Jurkat, Clone E6-1 (cell line): Measurements from ENCODE around the gene CC2D1A. TPM values are rescaled to one million over a fixed set of nuclear protein-coding genes. Genes with fewer than 3 reads are reported as not detected.
A peak's percentile ranks its signal among the peaks of the same experiment; 100 is the strongest.

Source experiments
- DNase-seq: peaks from one replicate; pipeline ENCODE4 v3.0.0-alpha.2; 2011; ENCODE audit warnings: low read depth, low spot score
- H3K4me3 ChIP-seq: 2 replicates; pipeline ENCODE4 v1.5.1; 2011; ENCODE audit warnings: mild to moderate bottlenecking, low read length, control low read depth, moderate library complexity
- polyA plus RNA-seq: library from polyadenylated mRNA; unstranded; fragments of >200 nt; gene quantifications from one replicate; pipeline ENCODE4 v1.2.1, GENCODE V29; 2012; ENCODE audit warnings: missing spikeins; ENCODE audit not compliant: insufficient read length, insufficient read depth

CC2D1A gene
- polyA plus RNA-seq: 42.3 TPM

GRCh38 chr19:13905634-13906520 lies at the start of gene CC2D1A, which contains the start of gene BRME1:
Gene CC2D1A, plus strand, starts transcription at chr19:13906201. Its CDS starts 241 bp downstream, at chr19:13906442.
Gene BRME1, minus strand, starts transcription at chr19:13906117. Its CDS starts 1,225 bp downstream, at chr19:13904892.
- H3K4me3 ChIP-seq: peak within 1 kb of the TSS; percentile 75
- DNase-seq: peak; percentile 86

DNA sequence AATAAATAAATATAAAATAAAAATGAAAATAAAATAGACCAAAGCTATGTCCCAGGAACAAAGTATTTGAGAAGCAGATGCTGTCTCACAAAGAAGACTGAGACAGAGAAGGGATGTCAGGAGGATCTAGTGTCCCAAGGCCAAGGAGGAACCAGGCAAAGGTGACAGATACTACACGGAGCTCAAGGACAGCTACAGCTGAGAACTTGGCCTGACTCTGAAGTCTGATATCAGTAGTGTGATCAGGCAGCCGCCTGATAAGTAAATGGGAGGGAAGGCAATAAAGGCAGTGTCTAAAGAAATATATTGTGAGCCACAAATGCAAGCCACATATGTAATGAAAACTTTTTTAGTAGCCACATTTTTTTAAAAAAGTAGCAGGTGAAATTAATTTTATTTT lies 49.5 kb upstream of the CC2D1A start:
- H3K4me3 ChIP-seq: no peak overlapping the region
- DNase-seq: no peak

GRCh38 chr19:13859361-13859880 lies 46.6 kb upstream of the CC2D1A start:
- DNase-seq: no peak
- no peak overlapping the region for H3K4me3 ChIP-seq

DNA sequence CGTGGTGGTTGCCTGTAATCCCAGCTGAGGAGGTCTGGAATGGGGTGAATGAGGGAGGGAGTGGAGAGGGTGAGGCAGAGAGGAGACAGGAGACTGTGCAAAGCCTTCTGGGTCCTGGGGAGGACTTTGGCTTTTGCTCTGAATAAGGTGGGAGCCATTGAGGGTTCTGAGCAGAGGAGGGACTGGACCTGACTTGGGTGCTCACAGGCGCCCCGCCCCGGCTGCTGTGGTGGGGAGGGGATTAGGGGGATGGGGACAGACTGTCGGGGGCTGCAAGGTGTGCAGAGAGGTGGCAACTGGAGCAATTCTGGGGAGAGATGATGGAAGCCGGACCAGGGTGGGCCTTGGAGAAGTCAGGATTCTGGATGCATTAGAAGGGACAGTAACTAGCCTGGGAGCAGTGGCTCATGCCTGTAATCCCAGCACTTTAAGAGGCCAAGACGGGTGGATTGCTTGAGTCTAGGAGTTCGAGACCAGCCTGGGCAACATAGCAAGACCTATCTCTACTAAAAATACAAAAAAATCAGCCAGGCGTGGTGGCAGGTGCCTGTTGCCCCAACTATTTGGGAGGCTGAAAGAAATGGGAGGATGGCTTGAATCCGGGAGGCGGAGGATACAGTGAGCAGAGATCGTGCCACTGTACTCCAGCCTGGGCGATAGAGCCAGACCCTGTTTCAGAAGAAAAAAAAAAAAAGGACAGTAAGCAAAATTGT lies 45.2 kb upstream of the CC2D1A start:
- no peak for DNase-seq
- no peak overlapping the region for H3K4me3 ChIP-seq

DNA sequence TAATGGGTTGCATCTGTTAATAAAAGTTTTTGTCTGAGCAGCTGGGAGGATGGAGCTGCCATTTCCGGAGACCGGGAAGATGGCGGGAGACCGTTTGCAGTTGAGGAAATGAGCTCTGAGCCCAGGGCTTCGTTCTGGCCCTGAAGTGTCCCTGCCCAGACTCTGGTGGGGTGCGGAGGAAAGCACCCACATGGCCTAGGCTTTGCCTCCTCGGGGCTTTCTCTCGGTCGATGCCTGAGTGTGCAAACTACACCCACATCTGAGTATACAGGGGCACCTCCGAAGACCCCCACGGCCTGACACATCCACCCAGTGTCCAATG lies 44.6 kb upstream of the CC2D1A start:
- DNase-seq: no peak

DNA sequence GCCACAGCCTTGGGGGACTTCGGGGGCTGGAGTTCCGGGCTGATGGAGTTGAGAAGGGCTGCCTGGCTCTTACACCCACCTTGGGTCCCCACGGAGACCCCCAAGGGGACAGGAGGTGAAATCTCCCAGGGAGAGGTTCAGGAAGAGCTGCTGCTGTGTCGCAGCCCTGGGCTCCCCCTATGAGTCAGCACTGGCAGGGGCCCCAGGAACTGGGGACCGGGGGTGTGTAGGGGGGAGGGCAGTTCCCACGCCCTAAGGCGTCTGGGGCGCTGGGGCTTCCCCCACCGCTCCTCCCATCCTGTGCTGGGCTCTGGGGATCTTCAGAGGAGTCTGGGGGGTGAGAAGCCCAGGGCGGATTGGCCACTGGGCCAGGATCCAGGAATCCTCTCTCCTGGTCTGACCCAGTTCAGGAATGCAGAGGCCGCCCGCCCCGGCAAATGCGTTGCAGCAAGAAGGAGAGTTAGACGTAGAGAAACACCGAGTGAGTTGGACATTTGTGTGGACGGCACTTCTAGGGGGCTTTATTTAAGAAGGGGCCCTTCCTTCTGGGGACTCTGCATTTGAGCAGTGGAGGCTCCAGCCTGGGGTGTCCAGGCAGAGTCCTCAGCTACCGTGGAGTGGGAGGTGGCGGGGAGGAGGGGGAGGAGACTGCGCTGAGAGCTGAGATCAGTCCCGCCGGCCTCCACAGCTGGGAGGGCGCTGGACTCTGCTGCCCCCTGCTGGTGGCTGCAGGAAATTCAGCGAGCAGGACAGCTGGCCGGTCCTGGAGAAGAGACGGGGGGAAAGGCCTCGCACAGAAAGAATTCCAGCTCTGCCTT lies 44.1 kb upstream of the CC2D1A start:
- H3K4me3 ChIP-seq: peak overlapping the region; percentile 53
- DNase-seq: no peak

More for the DNA sequence above, 44.6 kb upstream of the CC2D1A start:
- no peak overlapping the region for H3K4me3 ChIP-seq

DNA sequence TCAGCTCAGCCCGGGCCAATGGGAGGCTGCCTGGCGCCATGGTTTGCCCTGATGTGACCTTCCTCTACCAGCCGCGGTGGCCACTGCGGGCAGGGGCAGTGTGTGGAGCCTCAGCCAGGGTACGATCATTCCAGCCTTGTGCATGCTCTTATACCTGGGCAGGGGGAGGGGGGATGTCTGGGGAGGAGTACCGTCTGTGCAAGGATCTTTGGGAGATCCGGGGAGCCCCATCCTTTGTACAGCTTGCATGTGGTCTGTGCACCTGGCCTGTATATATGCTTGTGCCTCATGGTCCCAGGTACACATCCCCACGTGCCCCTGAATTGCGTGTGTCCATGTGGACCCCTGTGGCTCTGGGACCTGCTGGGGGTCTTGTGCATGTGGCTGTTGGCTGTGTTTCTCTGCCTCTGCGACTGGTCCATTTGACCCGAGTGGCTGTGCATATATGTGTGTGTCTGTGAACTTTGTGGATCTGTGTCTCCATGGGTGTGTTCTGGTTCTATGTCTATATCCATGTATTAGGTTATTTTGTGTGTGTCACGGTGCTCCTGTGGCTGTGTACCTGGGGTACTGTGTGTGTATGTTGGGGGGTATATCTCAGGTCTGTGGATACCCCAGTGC lies 41.8 kb upstream of the CC2D1A start:
- no peak overlapping the region for H3K4me3 ChIP-seq

GRCh38 chr19:13864667-13865570 lies 41.1 kb upstream of the CC2D1A start:
- H3K4me3 ChIP-seq: peak overlapping the region; percentile 58
- no peak for DNase-seq

More for the DNA sequence above, 41.8 kb upstream of the CC2D1A start:
- DNase-seq: no peak

DNA sequence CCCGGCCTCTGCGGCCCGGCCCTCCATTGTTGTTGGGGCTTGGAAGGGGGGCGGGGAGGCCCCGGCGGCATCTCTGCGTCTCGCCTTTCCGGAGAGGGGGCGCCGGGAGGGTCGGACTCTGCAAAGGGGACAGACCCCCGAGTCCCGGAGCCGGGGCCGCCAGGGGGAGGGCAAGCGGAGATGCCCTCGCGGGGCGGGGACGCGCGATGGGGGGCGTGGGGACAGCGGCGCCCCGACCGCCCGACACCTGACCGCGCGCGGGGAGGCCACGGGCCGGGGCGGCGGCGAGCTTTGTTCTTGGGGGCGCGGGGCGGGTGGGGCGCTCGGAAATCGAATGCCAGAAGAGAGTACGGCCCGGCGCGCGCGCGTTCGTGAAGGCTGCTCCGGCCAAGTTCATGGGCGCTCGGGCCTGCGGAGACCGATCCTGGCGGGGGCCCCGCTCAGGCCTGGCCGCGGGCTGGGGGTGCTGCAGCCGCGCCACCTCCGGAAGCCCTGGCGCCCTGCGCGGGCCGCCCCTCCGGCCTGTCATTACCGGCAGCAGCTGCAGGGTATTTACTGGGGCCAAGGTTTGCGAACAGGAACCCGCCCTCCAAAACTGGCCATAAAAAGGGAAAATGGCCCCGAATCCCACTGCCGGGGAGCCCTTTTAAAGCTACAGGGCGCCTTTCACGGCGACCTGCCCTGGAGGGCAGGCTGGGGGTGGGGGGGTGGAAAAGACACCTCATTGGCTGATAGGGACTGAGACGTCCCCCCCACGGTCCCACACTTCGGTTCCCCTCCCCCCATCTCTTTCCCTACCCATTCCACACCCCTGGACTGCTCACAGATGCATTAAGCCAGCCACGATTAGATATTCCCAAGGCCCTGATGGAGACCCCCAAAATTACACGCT lies 40.2 kb upstream of the CC2D1A start:
- no peak for DNase-seq
- peak overlapping the region; percentile 58 for H3K4me3 ChIP-seq

DNA sequence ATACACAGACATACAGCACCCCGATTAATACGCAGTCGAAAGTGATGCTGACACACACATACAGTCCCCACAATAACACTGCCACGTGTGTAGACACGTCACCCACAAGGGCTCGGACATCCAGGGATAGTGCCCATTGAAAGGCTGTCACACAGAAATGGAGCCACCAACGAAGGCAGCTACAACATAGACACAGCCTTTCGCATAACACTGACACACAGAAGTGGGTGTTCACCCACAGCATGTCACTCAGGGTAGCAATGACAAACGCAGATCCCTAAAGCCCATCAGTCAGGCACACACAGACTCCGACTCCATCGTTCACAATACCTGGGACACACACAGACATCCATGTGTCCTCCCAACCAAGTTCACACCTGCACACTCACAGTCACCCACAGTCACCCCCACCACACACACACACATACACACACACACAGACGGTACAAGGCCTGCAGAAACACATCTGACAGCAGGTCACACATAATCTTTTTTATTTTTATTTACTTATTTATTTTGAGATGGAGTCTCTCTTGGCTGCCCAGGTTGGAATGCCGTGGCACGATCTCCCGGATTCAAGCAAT lies 39.4 kb upstream of the CC2D1A start:
- H3K4me3 ChIP-seq: peak overlapping the region; percentile 58
- DNase-seq: no peak

DNA sequence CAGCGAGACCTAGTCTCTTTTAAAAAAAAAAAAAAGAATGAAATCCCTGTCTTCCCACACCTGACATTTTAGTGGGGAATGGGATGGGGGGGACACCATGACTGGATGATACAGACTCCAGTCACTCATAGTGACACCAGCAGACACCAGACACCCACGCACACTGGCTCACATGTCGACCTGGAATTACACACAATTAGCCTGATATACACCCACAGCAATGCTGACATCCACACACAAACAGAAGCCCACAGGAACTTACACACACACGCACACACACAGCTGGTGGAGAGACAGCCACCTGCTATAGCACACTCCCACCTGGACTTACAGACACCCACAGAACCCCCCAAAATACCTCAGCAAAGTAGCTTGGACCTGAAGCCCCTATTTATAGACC lies 37.3 kb upstream of the CC2D1A start:
- no peak overlapping the region for H3K4me3 ChIP-seq
- no peak for DNase-seq

GRCh38 chr19:13869281-13869680 lies 36.7 kb upstream of the CC2D1A start:
- no peak overlapping the region for H3K4me3 ChIP-seq
- DNase-seq: no peak

GRCh38 chr19:13870873-13871272 lies 35.1 kb upstream of the CC2D1A start:
- H3K4me3 ChIP-seq: no peak overlapping the region
- DNase-seq: no peak

DNA sequence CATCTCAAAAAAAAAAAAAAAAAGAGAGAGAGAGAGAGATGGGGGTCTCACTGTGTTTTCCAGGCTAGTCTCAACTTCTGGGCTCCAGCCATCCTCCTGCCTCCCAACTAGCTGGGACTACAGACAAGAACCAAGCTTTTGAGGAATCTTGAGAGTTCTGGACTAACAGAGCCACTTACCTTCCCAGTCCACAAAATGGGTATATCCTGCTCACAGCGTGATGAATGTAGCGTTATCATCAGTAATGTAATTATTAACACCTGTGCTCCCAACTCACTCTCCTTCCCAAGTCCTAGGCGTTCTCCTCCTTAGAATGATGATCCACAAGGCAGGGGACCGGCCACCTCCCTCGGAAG lies 33.7 kb upstream of the CC2D1A start:
- DNase-seq: no peak
- H3K4me3 ChIP-seq: peak overlapping the region; percentile 44

- no peak for DNase-seq
Observed at GRCh38 chr19:13872695-13873389, 33.2 kb upstream of the CC2D1A start.

More at GRCh38 chr19:13872695-13873389, 33.2 kb upstream of the CC2D1A start:
- peak overlapping the region; percentile 44 for H3K4me3 ChIP-seq
